SK-N-SH treated with all-trans-retinoic acid at 6 μM for 48 hours (cell line): ENCODE data around the gene TH.

Source experiments
- ARNTL ChIP-seq: fragments of 450-650 bp; formaldehyde crosslinking; IDR thresholded peaks from 2 replicates; pipeline ENCODE4 v1.5.0; 2020; ENCODE audit warnings: low read depth, mild to moderate bottlenecking, moderate library complexity, borderline replicate concordance
- BACH2 ChIP-seq: fragments of 250-450 bp; sonication (Bioruptor Pico); IDR thresholded peaks from 2 replicates; pipeline ENCODE4 v1.9.0; 2021; ENCODE audit warnings: mild to moderate bottlenecking, borderline replicate concordance
- CREB5 ChIP-seq: fragments of 250-450 bp; sonication (Bioruptor Pico); IDR thresholded peaks from 2 replicates; pipeline ENCODE4 v1.5.1; 2020; ENCODE audit warnings: low read depth, mild to moderate bottlenecking, moderate library complexity
- CSDC2 ChIP-seq: fragments of 250-450 bp; sonication (Bioruptor Pico); IDR thresholded peaks from 2 replicates; pipeline ENCODE4 v1.5.0; 2020; ENCODE audit warnings: mild to moderate bottlenecking, moderate library complexity
- GLIS3 ChIP-seq: fragments of 250-450 bp; sonication (Bioruptor Pico); IDR thresholded peaks from 2 replicates; pipeline ENCODE4 v1.5.0; 2020; ENCODE audit warnings: mild to moderate bottlenecking, moderate library complexity
- PATZ1 ChIP-seq: fragments of 250-450 bp; sonication (Bioruptor Pico); IDR thresholded peaks from 2 replicates; pipeline ENCODE4 v1.8.0; 2020; ENCODE audit warnings: mild to moderate bottlenecking, moderate library complexity, borderline replicate concordance
- POU6F1 ChIP-seq: fragments of 250-450 bp; sonication (Bioruptor Pico); IDR thresholded peaks from 2 replicates; pipeline ENCODE4 v1.8.0; 2021; ENCODE audit warnings: low read depth, mild to moderate bottlenecking, moderate library complexity, borderline replicate concordance
- PPARA ChIP-seq: fragments of 250-450 bp; sonication (Bioruptor Pico); IDR thresholded peaks from 2 replicates; pipeline ENCODE4 v1.5.0; 2020; ENCODE audit warnings: mild to moderate bottlenecking, borderline replicate concordance
- SNAI2 ChIP-seq: fragments of 250-450 bp; sonication (Bioruptor Pico); IDR thresholded peaks from 2 replicates; pipeline ENCODE4 v1.5.0; 2020; ENCODE audit warnings: mild to moderate bottlenecking, moderate library complexity
- TOX ChIP-seq: fragments of 250-450 bp; sonication (Bioruptor Pico); IDR thresholded peaks from 2 replicates; pipeline ENCODE4 v1.8.0; 2021; ENCODE audit warnings: mild to moderate bottlenecking, moderate library complexity, borderline replicate concordance
- ZFP3 ChIP-seq: fragments of 250-450 bp; sonication (Bioruptor Pico); IDR thresholded peaks from 2 replicates; pipeline ENCODE4 v1.5.0; 2020; ENCODE audit warnings: mild to moderate bottlenecking, moderate library complexity
- ZNF8 ChIP-seq: fragments of 450-650 bp; formaldehyde crosslinking; IDR thresholded peaks from 2 replicates; pipeline ENCODE4 v1.5.0; 2020; ENCODE audit warnings: mild to moderate bottlenecking, moderate library complexity

- TF ChIP-seq SNAI2 (no peak), PATZ1 (CRISPR knock-in tag) (no peak), BACH2 (no peak), PPARA (CRISPR knock-in tag) (no peak), ARNTL (CRISPR knock-in tag) (no peak), TOX (CRISPR knock-in tag) (no peak), ZFP3 (CRISPR knock-in tag) (no peak), CREB5 (CRISPR knock-in tag) (no peak), CSDC2 (no peak), POU6F1 (CRISPR knock-in tag) (no peak), ZNF8 (CRISPR knock-in tag) (no peak), GLIS3 (CRISPR knock-in tag) (no peak)
Observed at GRCh38 chr11:2122907-2123627, 48.5 kb downstream of the TH start.
